ENCODE data around the gene SCYL3.
"Not testable (repeated sequence)": the region's sequence is repeated elsewhere in the genome, so short reads cannot be mapped to it uniquely, and the experiment has no call there.

SCYL3 gene

DNA sequence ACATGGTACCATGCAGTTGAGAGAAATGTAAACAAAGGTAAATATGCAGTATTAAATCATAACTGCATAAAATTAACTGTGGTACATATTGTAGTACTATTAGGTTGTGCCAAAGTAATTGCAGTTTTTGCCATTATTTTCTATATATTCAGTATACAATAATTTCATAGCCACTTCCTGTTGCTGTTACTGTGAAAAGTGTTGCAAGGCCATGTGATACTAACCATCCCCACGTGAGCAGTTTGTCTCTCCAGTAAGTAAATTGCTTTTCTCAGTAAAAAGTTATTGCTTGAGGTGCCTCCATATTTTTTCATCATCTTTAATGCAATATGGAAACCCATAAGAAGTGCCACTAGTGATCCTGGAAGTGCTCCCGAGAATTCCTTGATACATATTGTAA is 79.4 kb downstream of the SCYL3 start:
- no peak for DNase-seq (ENCODE audit: low read depth)

DNA sequence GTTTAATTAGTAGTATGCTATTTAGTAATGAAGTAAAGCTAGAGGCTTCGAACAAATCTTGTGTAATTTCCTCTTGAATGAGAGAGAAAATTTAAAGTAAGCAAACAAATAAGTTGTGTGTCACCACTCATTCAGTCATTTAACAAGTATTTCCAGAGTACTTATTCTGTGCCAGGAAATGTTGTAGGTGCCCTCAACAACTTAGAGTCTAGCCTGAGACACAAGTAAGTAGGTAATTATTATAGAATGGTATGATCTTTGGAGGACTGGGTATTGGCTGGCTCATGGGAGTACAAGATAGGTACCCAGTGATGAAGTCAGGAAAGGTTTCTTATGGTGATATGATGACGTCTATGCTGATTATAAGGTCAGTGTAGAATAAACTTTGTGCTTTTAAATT is 81.6 kb downstream of the SCYL3 start:
- DNase-seq (ENCODE audit: low read depth), result no peak

GRCh38 chr1:169811418-169812035 is 82.2 kb downstream of the SCYL3 start:
- DNase-seq (ENCODE audit: low read depth), result not testable (repeated sequence)

DNA sequence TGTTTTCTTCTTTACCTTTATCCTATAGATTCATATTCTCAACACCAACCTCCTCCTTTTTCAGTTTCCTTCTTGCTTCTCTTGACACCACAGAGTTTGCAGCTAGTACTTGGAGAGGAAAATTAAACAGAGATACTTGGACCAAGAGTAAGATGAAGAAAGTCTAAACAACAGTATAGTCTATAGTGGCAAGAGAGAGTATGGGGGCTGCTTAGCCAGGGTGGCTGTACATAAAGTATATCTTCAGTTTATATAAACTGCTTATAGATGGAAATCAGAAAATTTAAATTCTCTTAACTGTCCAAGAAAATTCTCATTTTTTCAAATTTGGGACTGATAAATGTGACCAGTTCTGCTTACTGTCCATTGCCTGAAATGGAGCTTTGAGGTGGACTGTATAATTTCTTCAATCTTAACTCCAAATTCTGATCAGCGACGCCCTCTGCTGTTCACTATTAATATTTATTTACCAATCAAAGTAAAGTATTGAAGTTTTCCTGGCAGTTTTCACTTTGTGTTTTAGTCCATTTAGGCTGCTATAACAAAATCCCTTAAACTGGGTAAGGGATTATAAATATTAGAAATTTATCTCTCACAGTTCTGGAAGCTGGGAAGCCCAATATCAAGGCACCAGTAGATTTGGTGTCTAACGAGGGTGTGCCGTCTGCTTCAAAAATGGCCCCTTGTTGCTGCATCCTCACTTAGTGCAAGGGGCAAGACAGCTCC is 84.2 kb downstream of the SCYL3 start:
- peak; percentile 5 for DNase-seq (ENCODE audit: low read depth)

GRCh38 chr1:169804941-169805340 is 88.8 kb downstream of the SCYL3 start:
- DNase-seq (ENCODE audit: low read depth), result no peak

DNA sequence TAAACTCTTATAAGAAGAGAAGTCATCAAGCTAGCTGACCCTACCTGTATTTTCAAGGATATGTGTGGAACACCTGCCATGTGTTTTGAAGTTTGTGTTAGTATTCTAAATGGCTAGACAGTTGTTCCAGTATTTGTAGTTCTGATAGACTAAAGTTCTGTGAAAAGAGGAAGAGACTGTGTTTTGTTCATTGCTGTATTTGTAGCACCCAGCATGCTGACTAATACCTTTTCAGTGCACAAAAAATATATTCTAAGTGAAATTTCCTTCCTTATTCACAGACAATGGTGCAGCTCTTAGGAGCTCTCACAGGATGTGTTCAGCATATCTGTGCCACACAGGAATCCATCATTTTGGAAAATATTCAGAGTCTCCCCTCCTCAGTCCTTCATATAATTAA is 90.8 kb downstream of the SCYL3 start:
- no peak for DNase-seq (ENCODE audit: low read depth)
